ENCODE data around the gene SKAP2.
"Not testable (repeated sequence)": the region's sequence is repeated elsewhere in the genome, so short reads cannot be mapped to it uniquely, and the experiment has no call there.

The SKAP2 gene

GRCh38 chr7:26850193-26850651 lies 14.2 kb downstream of the SKAP2 start:
- Histone ChIP-seq H3K36me3 (peaks cover 60% of the 10 kb centered on the region), H3K4me3 (ENCODE audit: low read depth in 1 of 2, low read length in 1 of 2) (no peak overlapping the region), H3K4me1 (ENCODE audit: control insufficient read depth in 1 of 2, insufficient read depth in 1 of 2, low read depth in 1 of 2, low read length in 1 of 2) (peaks cover 0 to 13% of the 10 kb centered on the region in 2 experiments), H3K27me3 (no peaks in the 10 kb centered on the region), H3K9me3 (no peaks in the 10 kb centered on the region), H3K27ac (no peak overlapping the region)
- no peak for TF ChIP-seq CTCF (IDR thresholded peaks at IDR 0.05)

- Histone ChIP-seq H3K27ac (no peak overlapping the region), H3K4me1 (ENCODE audit: control insufficient read depth in 1 of 2, insufficient read depth in 1 of 2, low read depth in 1 of 2, low read length in 1 of 2) (peaks cover 0 to 8% of the 10 kb centered on the region in 2 experiments), H3K36me3 (peaks cover 74% of the 10 kb centered on the region), H3K27me3 (no peaks in the 10 kb centered on the region), H3K4me3 (ENCODE audit: low read depth in 1 of 2, low read length in 1 of 2) (no peak overlapping the region), H3K9me3 (no peaks in the 10 kb centered on the region)
- TF ChIP-seq CTCF (IDR thresholded peaks at IDR 0.05), result no peak
Observed at GRCh38 chr7:26843705-26844104, 20.7 kb downstream of the SKAP2 start.

- Histone ChIP-seq H3K9me3 (no peaks in the 10 kb centered on the region), H3K4me1 (ENCODE audit: control insufficient read depth in 1 of 2, insufficient read depth in 1 of 2, low read depth in 1 of 2, low read length in 1 of 2) (peaks cover 0 to 3% of the 10 kb centered on the region in 2 experiments), H3K36me3 (peaks cover 71% of the 10 kb centered on the region), H3K27ac (no peak overlapping the region), H3K27me3 (no peaks in the 10 kb centered on the region), H3K4me3 (ENCODE audit: low read depth in 1 of 2, low read length in 1 of 2) (no peak overlapping the region)
- no peak for TF ChIP-seq CTCF (IDR thresholded peaks at IDR 0.05)
Observed at GRCh38 chr7:26842897-26843296, 21.5 kb downstream of the SKAP2 start.

- TF ChIP-seq CTCF (IDR thresholded peaks at IDR 0.05), result no peak
- no peaks in the 10 kb centered on the region for H3K27me3 ChIP-seq
- no peak overlapping the region for H3K27ac ChIP-seq
- no peaks in the 10 kb centered on the region for H3K4me1 ChIP-seq (ENCODE audit: control insufficient read depth in 1 of 2, insufficient read depth in 1 of 2, low read depth in 1 of 2, low read length in 1 of 2)
- H3K9me3 ChIP-seq, result no peaks in the 10 kb centered on the region
- H3K4me3 ChIP-seq (ENCODE audit: low read depth in 1 of 2, low read length in 1 of 2), result no peak overlapping the region
- peaks cover 62% of the 10 kb centered on the region for H3K36me3 ChIP-seq
Observed at GRCh38 chr7:26841003-26841739, 23.2 kb downstream of the SKAP2 start.

DNA sequence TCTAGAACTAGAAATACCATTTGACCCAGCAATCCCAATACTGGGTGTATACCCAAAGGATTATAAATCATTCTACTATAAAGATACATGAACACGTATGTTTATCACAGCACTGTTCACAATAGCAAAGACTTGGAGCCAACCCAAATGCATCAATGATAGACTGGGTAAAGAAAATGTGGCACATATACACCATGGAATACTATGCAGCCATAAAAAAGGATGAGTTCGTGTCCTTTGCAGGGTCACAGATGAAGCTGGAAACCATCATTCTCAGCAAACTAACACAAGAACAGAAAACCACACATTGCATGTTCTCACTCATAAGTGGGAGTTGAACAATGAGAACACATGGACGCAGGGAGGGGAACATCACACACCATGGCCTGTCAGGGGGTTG lies 27.6 kb downstream of the SKAP2 start:
- peaks cover 41% of the 10 kb centered on the region for H3K36me3 ChIP-seq
- H3K4me1 ChIP-seq (ENCODE audit: control insufficient read depth in 1 of 2, insufficient read depth in 1 of 2, low read depth in 1 of 2, low read length in 1 of 2); H3K27me3 ChIP-seq; H3K4me3 ChIP-seq (ENCODE audit: low read depth in 1 of 2, low read length in 1 of 2); H3K27ac ChIP-seq; H3K9me3 ChIP-seq: not testable (repeated sequence)

DNA sequence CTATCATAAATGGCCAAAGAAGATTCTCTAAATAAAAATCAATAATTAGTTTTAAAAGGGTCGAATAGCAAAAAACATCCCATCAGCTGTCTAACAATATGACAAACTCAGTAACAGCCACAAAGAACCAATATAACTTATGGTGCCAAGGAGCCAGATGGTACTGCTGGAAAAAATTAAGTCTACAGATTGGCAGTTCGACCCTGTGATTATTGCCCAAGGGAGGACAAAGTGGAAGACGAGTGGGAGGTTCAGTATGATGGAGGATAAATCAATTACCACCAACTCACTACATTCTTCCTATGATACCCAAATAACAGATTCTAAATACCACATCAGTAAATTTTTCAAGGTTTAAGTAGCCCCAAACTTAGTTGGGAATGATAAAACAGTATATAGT lies 49.0 kb downstream of the SKAP2 start:
- no peak overlapping the region for H3K27ac ChIP-seq
- no peak overlapping the region for H3K4me3 ChIP-seq (ENCODE audit: low read depth in 1 of 2, low read length in 1 of 2)
- no peaks in the 10 kb centered on the region for H3K4me1 ChIP-seq (ENCODE audit: control insufficient read depth in 1 of 2, insufficient read depth in 1 of 2, low read depth in 1 of 2, low read length in 1 of 2)
- H3K9me3 ChIP-seq, result no peaks in the 10 kb centered on the region
- no peaks in the 10 kb centered on the region for H3K36me3 ChIP-seq
- no peak for TF ChIP-seq CTCF (IDR thresholded peaks at IDR 0.05)
- no peaks in the 10 kb centered on the region for H3K27me3 ChIP-seq
